RWPE1 (cell line): Measurements from ENCODE around the gene KIF23.

Source experiments
- CTCF ChIA-PET: fragments of 350-600 bp; sonication (Branson Sonifier 250); formaldehyde crosslinking; extraction: SDS; loops from one replicate; lab custom pipeline; 2021; lab: Yijun Ruan, JAX
- POLR2A ChIA-PET: fragments of 400-600 bp; formaldehyde crosslinking; extraction: SDS; loops from one replicate; lab custom pipeline; 2020; ENCODE audit warnings: antibody characterized with exemption; ENCODE audit not compliant: low non-redundant PET; lab: Yijun Ruan, JAX
- DNase-seq: peaks from one replicate; pipeline ENCODE4 v3.0.0; 2012; ENCODE audit warnings: low spot score
- H3K27ac ChIP-seq: fragments of 450-650 bp; 2 replicates; pipeline ENCODE4 v1.5.1; 2017
- CTCF ChIP-seq: fragments of 450-650 bp; conservative IDR thresholded peaks from 2 replicates; pipeline ENCODE4 v1.5.1; 2017; ENCODE audit warnings: low read depth, mild to moderate bottlenecking

Gene KIF23

GRCh38 chr15:69462493-69463181 lies 48.5 kb downstream of the KIF23 start:
- CTCF ChIA-PET: interaction anchor here (0.6 to 1.5 kb wide), 9 partner anchors 9 to 1688 kb away, joined by 3 to 5 read pairs (median 3); no protein-coding TSS in a partner anchor
- POLR2A ChIA-PET: interaction anchor here (0.6 to 1.9 kb wide), 2 partner anchors 10 to 773 kb away, joined by 3 to 21 read pairs; partner anchors contain the start of gene RPLP1

DNA sequence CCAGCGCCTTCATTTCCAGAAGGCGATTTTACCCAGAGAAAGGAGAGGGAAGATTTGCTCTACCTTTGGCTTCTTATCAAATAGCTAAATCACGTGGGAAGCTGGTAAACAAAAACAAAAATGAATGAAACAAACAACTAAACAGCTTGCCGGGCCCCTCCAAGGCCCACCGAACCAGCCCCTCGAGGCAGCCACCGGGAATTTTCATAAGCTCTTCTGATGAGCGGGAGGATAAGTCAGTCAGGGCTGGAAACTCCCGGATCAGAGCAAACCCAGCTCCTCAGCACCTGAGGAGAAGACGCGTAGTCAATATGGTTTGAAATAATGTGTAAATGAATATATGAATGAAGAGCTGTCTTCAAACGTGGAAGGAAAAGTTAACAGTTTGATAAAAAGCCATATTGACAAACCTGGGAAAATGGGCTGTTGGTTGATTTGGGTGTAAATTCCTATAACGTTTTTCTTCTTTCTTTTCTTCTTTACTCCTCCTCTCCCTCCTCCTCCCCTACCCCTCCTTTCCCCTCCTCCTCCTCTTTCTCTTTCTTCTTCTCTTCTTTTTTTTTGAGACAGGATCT lies 49.1 kb downstream of the KIF23 start:
- ChIA-PET CTCF (interaction anchor here (0.6 to 1.5 kb wide), 5 partner anchors 9 to 1688 kb away, joined by 3 to 5 read pairs (median 4); no protein-coding TSS in a partner anchor), POLR2A (interaction anchor here (1.9 kb wide), 1 partner anchor 11 kb away, joined by 21 read pairs; the partner anchor contains the start of gene RPLP1)
- no peak for DNase-seq
- TF ChIP-seq CTCF: no peak
- H3K27ac ChIP-seq: peak overlapping the region; percentile 90

More at GRCh38 chr15:69462493-69463181, 48.5 kb downstream of the KIF23 start:
- peak overlapping the region; percentile 90 for H3K27ac ChIP-seq
- peak; percentile 100 for DNase-seq
- peak; percentile 97 for TF ChIP-seq CTCF

DNA sequence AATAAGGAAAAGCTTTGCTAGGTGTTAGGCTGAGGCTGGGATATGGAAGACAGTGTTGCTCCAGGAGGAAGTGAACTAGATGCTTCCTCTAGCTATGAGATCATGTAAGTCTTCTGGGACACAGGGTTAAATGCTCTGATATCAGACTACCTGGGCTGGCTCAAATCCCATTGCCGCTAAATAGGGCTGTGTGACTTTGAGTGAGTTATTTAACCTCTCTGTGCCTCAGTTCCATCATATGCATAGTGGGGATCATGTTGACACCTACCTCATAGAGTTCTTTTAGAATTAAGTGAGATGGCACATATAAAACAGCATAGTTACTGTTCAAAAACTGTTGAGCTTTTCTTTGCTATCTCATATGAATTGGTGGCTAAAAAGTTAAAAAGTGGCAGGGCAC lies 51.1 kb downstream of the KIF23 start:
- ChIA-PET CTCF (interaction anchor here (0.6 to 0.7 kb wide), 3 partner anchors 138 to 676 kb away, joined by 3 read pairs; no protein-coding TSS in a partner anchor), POLR2A (no interaction called here)
- DNase-seq: no peak
- no peak for TF ChIP-seq CTCF
- H3K27ac ChIP-seq: peak overlapping the region; percentile 63

GRCh38 chr15:69466733-69467132 lies 52.6 kb downstream of the KIF23 start:
- POLR2A ChIA-PET: no interaction called here
- CTCF ChIA-PET: interaction anchor here (0.6 kb wide), 1 partner anchor 1418 kb away, joined by 4 read pairs; no protein-coding TSS in a partner anchor
- no peak for DNase-seq
- no peak for TF ChIP-seq CTCF
- no peak overlapping the region for H3K27ac ChIP-seq

GRCh38 chr15:69467636-69468035 lies 53.5 kb downstream of the KIF23 start:
- CTCF ChIA-PET: interaction anchor here (0.6 to 0.7 kb wide), 2 partner anchors 408 to 1410 kb away, joined by 3 read pairs; no protein-coding TSS in a partner anchor
- no peak for DNase-seq
- no peak for TF ChIP-seq CTCF
- POLR2A ChIA-PET: no interaction called here
- peak overlapping the region; percentile 72 for H3K27ac ChIP-seq

- peak overlapping the region; percentile 72 for H3K27ac ChIP-seq
- ChIA-PET CTCF (interaction anchor here (0.6 to 0.7 kb wide), 2 partner anchors 409 to 1410 kb away, joined by 3 read pairs; no protein-coding TSS in a partner anchor), POLR2A (no interaction called here)
- peak; percentile 93 for DNase-seq
- TF ChIP-seq CTCF: no peak
These were observed 54.3 kb downstream of the KIF23 start for GRCh38 chr15:69468241-69469121.
